Astrocyte (in vitro differentiated cells and primary cell): ENCODE data around the gene PRCD. TPM values are rescaled to one million over a fixed set of nuclear protein-coding genes. Genes with fewer than 3 reads are reported as not detected.
A peak's percentile ranks its signal among the peaks of the same experiment; 100 is the strongest.

Source experiments
- DNase-seq: peaks from one replicate; pipeline ENCODE4 v3.0.0-alpha.2; 2010; ENCODE audit warnings: low read depth
- FAIRE-seq: peaks from 2 replicates; lab custom pipeline; 2011; peaks lifted over from hg19 to GRCh38; lab: Jason Lieb, UNC
- H2AFZ ChIP-seq: 2 replicates; pipeline ENCODE4 v1.6.0; 2012; ENCODE audit warnings: low read depth, low read length, inconsistent platforms
- H3K27ac ChIP-seq: 2 replicates; pipeline ENCODE4 v1.5.1; 2011; ENCODE audit warnings: low read depth, low read length, inconsistent platforms
- H3K27me3 ChIP-seq: 2 replicates; pipeline ENCODE4 v1.6.0; 2011; ENCODE audit warnings: low read length, inconsistent platforms; ENCODE audit not compliant: insufficient read depth
- H3K36me3 ChIP-seq: 2 replicates; pipeline ENCODE4 v1.5.1; 2011; ENCODE audit warnings: low read length, inconsistent platforms; ENCODE audit not compliant: insufficient read depth
- H3K4me1 ChIP-seq: 2 replicates; pipeline ENCODE4 v1.5.1; 2011; ENCODE audit warnings: low read length, inconsistent platforms; ENCODE audit not compliant: insufficient read depth
- H3K4me2 ChIP-seq: 2 replicates; pipeline ENCODE4 v1.6.0; 2012; ENCODE audit warnings: low read length, inconsistent platforms
- H3K4me3 ChIP-seq: 2 replicates; pipeline ENCODE4 v1.5.1; 2011; ENCODE audit warnings: low read depth, mild to moderate bottlenecking, low read length, inconsistent platforms; ENCODE audit not compliant: insufficient read depth
- H3K79me2 ChIP-seq: 2 replicates; pipeline ENCODE4 v1.6.0; 2012; ENCODE audit warnings: mild to moderate bottlenecking, low read length, inconsistent platforms; ENCODE audit not compliant: insufficient read depth
- H3K9ac ChIP-seq: 2 replicates; pipeline ENCODE4 v1.6.0; 2012; ENCODE audit warnings: mild to moderate bottlenecking, low read length, inconsistent platforms
- H3K9me3 ChIP-seq: 2 replicates; pipeline ENCODE4 v1.5.1; 2012; ENCODE audit warnings: low read depth, mild to moderate bottlenecking, low read length, inconsistent platforms; ENCODE audit not compliant: insufficient read depth
- H4K20me1 ChIP-seq: 2 replicates; pipeline ENCODE4 v1.6.0; 2012; ENCODE audit warnings: low read length, inconsistent platforms; ENCODE audit not compliant: insufficient read depth
- H3K27ac Mint-ChIP-seq: one replicate; pipeline ENCODE4 v1.8.0; 2021; ENCODE audit warnings: mild to moderate bottlenecking, mixed read lengths; ENCODE audit not compliant: unreplicated experiment
- H3K27me3 Mint-ChIP-seq: one replicate; pipeline ENCODE4 v1.8.0; 2021; ENCODE audit warnings: low read depth, mixed read lengths; ENCODE audit not compliant: unreplicated experiment
- H3K36me3 Mint-ChIP-seq: one replicate; pipeline ENCODE4 v1.8.0; 2021; ENCODE audit warnings: low read depth, mixed read lengths; ENCODE audit not compliant: unreplicated experiment
- H3K4me1 Mint-ChIP-seq: one replicate; pipeline ENCODE4 v1.8.0; 2021; ENCODE audit warnings: low read depth, mixed read lengths; ENCODE audit not compliant: unreplicated experiment
- H3K4me3 Mint-ChIP-seq: one replicate; pipeline ENCODE4 v1.8.0; 2021; ENCODE audit warnings: mild to moderate bottlenecking, moderate library complexity, mixed read lengths; ENCODE audit not compliant: unreplicated experiment
- H3K9me3 Mint-ChIP-seq: one replicate; pipeline ENCODE4 v1.8.0; 2021; ENCODE audit warnings: mild to moderate bottlenecking, mixed read lengths; ENCODE audit not compliant: unreplicated experiment
- EZH2 ChIP-seq: IDR thresholded peaks from 2 replicates; pipeline ENCODE4 v1.6.1; 2012; ENCODE audit warnings: mild to moderate bottlenecking, low read length, inconsistent platforms; ENCODE audit not compliant: insufficient read depth
- total RNA-seq: library from RNA; stranded (reverse); gene quantifications from 2 replicates; pipeline ENCODE4 v1.2.1, GENCODE V29; 2021
- TF ChIP-seq, protein P1 (sequence below): IDR thresholded peaks from 2 replicates; pipeline ENCODE4 v1.5.1; 2011; ENCODE audit warnings: low read depth, mild to moderate bottlenecking, inconsistent platforms, low read length, moderate library complexity; ENCODE audit not compliant: insufficient read depth

PRCD gene
- total RNA-seq, 1 donor from 2014 or later, result 2.2 TPM

DNA sequence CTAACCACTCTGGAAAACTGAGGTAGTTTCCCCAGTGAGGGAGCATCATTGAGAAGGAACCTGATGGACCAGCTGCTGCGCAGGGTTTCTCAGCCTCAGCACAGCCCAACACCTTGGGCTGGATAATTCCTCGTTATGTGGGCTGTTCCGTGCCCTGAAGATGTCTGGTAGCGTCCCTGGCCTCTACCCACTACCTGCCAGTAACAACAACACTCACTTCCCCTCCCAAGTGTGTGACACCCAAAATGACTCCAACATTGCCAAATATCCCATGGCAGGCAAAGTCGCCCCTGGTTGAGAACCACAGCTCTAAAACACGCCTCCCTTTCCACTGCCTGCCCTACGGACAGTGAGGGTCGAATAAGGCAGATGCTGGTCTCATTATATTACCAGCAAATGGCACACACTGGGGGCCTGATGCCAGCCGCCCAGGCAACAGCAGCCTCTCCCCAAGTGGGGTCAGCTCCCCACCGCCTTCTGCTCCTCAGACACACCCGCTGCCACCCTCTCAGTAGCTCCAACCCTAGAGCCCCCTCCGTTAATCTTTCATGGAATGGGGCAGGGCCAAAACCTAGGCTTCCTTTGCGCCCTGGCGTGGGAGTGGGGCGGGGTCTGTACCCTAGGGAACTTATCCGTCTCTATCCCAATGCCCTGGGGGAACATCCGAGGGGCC, 39.6 kb upstream of the PRCD start:
- H3K79me2 ChIP-seq, result peaks cover 39% of the 10 kb centered on the region
- peak overlapping the region; percentile 99 for H3K4me2 ChIP-seq
- H2AFZ ChIP-seq, result peak overlapping the region; percentile 86
- peaks cover 40% of the 10 kb centered on the region for H3K4me1 ChIP-seq
- peak overlapping the region; percentile 79 for H3K9ac ChIP-seq
- TF ChIP-seq, protein P1, sequence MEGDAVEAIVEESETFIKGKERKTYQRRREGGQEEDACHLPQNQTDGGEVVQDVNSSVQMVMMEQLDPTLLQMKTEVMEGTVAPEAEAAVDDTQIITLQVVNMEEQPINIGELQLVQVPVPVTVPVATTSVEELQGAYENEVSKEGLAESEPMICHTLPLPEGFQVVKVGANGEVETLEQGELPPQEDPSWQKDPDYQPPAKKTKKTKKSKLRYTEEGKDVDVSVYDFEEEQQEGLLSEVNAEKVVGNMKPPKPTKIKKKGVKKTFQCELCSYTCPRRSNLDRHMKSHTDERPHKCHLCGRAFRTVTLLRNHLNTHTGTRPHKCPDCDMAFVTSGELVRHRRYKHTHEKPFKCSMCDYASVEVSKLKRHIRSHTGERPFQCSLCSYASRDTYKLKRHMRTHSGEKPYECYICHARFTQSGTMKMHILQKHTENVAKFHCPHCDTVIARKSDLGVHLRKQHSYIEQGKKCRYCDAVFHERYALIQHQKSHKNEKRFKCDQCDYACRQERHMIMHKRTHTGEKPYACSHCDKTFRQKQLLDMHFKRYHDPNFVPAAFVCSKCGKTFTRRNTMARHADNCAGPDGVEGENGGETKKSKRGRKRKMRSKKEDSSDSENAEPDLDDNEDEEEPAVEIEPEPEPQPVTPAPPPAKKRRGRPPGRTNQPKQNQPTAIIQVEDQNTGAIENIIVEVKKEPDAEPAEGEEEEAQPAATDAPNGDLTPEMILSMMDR, result no peak
- no peak for TF ChIP-seq EZH2
- no peaks in the 10 kb centered on the region for H3K36me3 ChIP-seq
- no peak overlapping the region for H3K27ac ChIP-seq
- no peak for FAIRE-seq
- Mint-ChIP-seq H3K4me1 (peaks cover 21% of the 10 kb centered on the region), H3K27me3 (peaks cover 1% of the 10 kb centered on the region), H3K4me3 (peak overlapping the region; percentile 89), H3K27ac (no peak overlapping the region), H3K9me3 (no peaks in the 10 kb centered on the region), H3K36me3 (peaks cover 2% of the 10 kb centered on the region)
- no peak for DNase-seq
- H3K9me3 ChIP-seq, result no peaks in the 10 kb centered on the region
- peak overlapping the region; percentile 71 for H3K4me3 ChIP-seq
- no peaks in the 10 kb centered on the region for H3K27me3 ChIP-seq
- H4K20me1 ChIP-seq, result peaks cover 18% of the 10 kb centered on the region

DNA sequence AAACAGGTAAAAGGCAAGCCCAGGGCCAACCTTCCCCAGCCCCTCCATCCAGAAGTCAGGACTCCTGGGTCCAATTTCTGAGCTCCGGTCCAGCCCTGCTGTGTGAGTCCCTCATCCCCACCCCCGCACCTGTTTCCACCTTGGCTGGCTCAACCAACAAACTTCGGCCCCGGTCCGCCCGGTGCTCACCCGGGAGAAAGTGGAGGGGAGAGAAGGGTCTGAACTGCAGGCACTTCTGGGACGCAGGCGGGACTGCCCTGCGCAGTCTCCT, 39.2 kb upstream of the PRCD start:
- FAIRE-seq, result no peak
- peak overlapping the region; percentile 89 for H3K4me3 Mint-ChIP-seq
- peaks cover 3% of the 10 kb centered on the region for H3K27me3 Mint-ChIP-seq
- Histone ChIP-seq H3K4me1 (peaks cover 40% of the 10 kb centered on the region), H3K79me2 (peaks cover 39% of the 10 kb centered on the region), H3K27me3 (no peaks in the 10 kb centered on the region), H3K27ac (no peak overlapping the region), H3K9ac (peak overlapping the region; percentile 79), H3K36me3 (no peaks in the 10 kb centered on the region), H2AFZ (peak overlapping the region; percentile 86), H3K9me3 (no peaks in the 10 kb centered on the region), H4K20me1 (peaks cover 14% of the 10 kb centered on the region), H3K4me3 (peak overlapping the region; percentile 71), H3K4me2 (peak overlapping the region; percentile 99)
- no peak for DNase-seq
- H3K4me1 Mint-ChIP-seq, result peaks cover 21% of the 10 kb centered on the region
- H3K27ac Mint-ChIP-seq, result peak overlapping the region; percentile 41
- TF ChIP-seq EZH2, result no peak
- TF ChIP-seq, protein P1, result no peak
- H3K9me3 Mint-ChIP-seq, result no peaks in the 10 kb centered on the region
- peaks cover 2% of the 10 kb centered on the region for H3K36me3 Mint-ChIP-seq
